DLD1 (cell line): ENCODE data around the gene TNFSF9.

Source experiments
- in situ Hi-C: cut with HindIII; loops from 2 replicates; pipeline ENCODE4 v1.10.0; 2017; ENCODE audit warnings: low sequenced_read_pairs

The TNFSF9 gene, protein sequence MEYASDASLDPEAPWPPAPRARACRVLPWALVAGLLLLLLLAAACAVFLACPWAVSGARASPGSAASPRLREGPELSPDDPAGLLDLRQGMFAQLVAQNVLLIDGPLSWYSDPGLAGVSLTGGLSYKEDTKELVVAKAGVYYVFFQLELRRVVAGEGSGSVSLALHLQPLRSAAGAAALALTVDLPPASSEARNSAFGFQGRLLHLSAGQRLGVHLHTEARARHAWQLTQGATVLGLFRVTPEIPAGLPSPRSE

DNA sequence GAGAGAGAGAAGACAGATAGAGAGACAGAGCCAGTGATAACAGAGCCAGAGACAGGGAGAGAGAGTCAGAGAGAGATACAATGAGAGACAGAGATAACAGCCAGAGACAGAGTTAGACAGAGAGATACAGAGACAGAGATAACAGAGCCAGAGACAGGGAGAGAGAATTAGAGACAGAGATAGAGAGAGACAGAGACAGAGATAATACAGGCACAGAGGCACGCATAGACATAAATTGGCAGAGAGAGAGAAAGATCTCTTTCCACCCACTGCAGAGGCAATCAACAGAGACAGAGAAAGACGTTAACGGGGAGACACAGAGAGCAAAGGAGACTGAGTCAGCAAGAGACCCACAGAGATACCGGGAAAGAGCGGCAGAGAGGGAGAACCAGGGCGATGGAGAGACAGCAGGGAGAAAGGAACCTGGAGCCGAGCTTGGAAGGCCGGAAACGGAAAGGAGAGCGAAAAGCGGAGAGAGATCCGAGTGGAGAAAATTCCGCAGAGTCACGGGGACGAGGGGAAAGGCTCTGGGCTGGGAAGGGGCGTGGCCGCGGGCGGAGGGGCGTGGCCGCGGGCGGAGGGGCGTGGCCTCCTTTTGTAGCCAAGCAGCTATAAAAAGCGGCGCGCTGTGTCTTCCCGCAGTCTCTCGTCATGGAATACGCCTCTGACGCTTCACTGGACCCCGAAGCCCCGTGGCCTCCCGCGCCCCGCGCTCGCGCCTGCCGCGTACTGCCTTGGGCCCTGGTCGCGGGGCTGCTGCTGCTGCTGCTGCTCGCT, at the start of gene TNFSF9:
TNFSF9 (plus strand) TSS at position 641 of the 777 bp plus-strand sequence; CDS start at position 652, 11 bp downstream.
- in situ Hi-C loops: no loop called here

DNA sequence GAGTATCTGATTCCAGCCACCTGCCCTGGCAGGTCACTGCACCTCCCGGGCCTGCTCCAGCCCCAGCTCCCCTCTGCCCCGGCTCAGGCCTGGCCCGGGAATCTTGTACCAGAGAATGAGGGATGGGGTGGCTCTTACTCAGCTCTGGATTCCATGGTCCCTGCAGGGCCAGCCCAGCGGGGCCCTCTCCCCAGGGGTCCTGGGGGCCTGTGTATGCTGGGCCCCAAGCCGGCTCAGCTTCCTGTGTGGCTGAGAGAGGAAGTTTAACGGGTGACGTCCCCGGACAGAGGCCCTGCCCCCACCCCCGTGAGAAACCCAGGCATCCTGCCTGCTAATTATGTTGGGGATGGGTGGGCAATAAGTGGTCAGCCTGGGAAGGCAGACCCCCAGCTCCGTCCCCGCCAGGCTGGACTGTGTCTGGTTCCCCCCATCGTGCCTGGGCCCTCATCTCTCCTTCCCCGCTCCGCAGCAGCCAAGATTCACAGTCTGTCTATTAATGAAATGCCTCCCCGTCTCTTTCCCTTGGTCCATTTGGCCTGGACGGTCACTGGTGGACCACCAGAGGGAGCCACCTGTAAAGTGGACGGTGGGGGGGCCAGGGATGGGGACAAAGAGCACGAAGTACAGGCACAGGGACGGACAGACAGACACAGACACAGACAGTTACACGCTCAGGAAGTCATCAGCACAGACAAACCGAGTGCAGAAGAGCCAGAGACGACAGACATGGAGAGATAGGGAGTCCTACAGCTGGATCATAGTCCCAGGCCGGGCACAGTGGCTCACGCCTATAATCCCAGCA, 49.1 kb upstream of the TNFSF9 start, which contains the start of gene DENND1C:
DENND1C (minus strand) TSS at position 247 of the 802 bp plus-strand sequence; CDS start at position 155, 92 bp downstream.
- in situ Hi-C loops: no loop called here

DNA sequence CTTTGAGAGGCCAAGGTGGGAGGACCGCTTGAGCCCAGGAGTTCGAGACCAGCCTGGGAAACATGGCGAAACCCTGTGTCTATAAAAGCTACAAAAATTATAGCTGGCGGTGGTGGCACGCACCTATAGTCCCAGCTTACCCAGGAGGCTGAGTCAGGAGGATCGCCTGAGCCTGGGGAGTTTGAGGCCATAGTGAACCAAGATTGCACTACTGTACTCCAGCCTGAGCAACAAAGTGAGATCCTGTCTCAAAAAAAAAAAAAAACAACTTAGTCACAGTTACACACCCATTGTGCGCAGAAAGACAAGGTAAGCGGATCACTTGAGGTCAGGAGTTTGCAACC, 48.5 kb upstream of the TNFSF9 start:
- in situ Hi-C loops: no loop called here

DNA sequence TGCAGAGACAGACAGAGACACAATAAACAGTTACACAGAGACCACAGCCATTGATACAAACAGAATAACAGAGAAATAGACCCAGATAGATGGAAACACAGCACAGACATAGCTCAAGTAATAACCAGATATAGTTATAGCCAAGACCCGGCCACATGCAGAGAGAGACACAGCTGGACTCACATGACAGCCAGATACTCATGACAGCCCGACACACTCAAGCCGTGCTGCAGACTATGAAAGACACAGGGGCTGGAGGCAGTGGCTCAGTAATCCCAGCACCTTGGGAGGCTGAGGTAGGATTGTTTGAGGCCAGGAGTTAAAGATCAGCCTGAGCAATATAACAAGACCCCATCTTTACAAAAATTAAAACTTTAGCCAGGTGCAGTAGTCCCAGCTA, 47.6 kb upstream of the TNFSF9 start:
- in situ Hi-C loops: no loop called here

DNA sequence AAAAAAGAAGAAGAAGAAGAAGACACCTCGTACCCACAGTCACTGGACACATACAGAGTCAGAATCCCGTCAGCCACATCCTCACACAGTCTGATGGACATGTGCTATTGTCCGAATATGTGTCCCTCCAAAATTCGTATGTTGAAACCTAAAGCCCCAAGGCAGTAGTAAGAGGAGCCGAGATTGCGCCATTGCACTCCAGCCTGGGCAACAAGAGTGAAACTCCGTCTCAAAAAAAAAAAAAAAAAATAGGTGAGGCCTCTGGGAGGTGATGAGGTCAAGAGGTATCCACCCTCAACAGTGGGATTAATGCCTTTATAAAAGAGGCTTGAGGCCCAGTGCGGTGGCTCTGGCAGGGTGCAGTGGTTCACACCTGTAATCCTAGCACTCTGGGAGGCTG, 46.6 kb upstream of the TNFSF9 start:
- in situ Hi-C loops: no loop called here

DNA sequence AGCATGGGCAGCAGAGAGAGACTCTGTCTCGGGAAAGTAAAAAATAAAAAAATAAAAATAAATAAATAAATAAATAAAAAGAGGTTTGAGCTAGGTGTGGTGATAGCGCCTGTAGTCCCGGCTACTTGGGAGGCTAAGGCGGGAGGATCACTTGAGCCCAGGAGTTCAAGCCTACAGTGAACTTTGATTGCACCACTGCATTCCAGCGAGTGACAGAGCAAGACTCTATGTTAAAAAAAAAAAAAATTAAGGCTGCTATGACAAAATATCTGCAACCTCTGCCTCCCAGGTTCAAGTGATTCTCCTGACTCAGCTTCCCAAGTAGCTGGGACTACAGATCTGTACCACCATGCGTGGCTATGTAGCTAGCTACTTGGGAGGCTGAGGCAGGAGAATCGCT, 46.0 kb upstream of the TNFSF9 start:
- in situ Hi-C loops: no loop called here

DNA sequence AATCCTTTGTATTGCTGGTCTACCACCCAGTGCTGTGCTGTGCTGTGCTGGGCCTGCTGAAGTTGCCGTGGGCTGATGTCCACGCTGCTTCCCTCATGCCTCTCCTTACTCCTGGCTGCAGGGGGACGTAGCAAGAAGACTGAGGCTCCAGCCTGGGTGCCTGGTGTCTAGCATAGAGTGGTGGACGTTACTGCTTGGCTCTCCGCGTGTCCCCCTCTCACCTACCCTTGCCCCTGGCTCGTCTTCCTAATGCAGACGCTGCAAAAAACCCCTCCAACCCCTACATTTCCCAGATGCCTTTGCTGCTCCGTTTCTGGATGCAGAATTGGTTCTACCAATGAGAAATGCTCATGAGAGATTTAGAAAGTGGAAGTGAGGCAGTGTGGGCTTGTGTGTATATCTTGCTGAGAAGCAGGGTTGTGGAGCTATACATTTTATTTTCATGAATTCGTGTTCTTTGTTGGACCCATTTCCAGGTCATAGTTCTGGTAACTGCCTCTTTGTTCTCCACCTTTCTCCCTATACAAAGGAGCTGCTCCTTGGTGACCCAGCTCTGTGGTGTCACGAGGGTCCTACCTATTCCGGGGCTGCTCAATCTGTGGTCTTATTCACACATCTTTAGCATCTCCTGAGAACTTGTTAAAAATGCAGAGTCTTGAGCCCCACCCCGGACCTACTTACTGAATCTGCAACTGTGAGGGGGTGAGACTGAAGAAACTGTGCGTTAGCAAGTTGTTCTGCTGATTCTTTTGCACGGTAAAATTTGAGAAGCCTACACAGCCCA, 41.4 kb upstream of the TNFSF9 start:
- in situ Hi-C loops: no loop called here

DNA sequence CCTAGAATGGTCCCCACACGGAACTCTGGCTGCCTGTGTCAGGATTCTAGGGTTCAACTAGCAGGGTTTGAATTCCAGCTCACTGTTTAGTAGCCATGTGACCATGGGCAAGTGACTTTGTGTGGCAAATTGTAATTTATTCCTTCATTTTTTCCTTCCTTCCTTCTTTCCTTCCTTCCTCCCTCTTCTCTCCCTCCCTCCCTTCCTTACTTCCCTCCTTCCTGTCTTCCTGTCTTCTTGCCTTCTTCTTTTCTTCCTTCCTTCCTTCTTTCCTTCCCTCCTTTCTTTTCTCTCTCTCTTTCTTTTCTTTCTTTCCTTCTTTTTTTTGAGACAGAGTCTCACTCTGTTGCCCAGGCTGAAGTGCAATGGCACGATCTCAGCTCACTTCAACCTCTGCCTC, 40.7 kb upstream of the TNFSF9 start:
- in situ Hi-C loops: no loop called here

DNA sequence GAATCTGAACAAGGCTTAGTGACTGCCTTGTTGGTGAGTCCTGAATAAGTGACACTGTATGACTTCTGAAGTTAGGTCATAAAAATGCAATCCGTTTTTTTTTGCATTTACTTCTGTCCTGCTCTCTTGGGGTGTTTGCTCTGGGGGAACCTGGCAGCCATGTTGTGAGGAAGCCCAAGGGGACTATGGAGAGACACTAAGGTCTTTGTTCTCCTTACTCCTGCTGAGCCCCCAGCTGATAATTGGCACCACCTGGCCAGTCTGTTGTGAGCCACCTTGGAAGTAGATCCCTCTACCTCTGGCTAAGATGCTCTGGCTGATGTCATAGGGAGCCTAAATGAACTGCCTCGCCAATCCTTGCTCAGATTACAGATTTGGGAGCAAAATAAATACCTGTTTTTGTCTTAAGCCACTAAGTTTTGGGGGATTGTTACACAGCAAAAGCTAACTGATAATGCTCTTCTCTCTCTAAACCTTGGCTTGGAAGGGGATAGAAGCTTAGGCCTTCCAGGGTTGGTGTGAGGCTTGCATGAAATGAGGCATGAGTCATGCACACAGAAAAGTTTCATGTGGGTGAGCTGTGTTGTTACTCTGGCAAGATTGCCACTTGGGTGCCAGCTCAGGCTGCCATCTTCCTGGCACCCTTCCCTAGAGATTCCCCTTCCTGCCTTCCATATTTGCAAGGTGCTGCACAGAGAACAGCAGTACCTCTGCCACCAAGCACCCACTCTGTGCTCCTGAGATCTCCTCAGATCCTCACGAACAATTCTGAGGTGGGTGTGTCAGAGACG, 38.8 kb upstream of the TNFSF9 start:
- in situ Hi-C loops: no loop called here

DNA sequence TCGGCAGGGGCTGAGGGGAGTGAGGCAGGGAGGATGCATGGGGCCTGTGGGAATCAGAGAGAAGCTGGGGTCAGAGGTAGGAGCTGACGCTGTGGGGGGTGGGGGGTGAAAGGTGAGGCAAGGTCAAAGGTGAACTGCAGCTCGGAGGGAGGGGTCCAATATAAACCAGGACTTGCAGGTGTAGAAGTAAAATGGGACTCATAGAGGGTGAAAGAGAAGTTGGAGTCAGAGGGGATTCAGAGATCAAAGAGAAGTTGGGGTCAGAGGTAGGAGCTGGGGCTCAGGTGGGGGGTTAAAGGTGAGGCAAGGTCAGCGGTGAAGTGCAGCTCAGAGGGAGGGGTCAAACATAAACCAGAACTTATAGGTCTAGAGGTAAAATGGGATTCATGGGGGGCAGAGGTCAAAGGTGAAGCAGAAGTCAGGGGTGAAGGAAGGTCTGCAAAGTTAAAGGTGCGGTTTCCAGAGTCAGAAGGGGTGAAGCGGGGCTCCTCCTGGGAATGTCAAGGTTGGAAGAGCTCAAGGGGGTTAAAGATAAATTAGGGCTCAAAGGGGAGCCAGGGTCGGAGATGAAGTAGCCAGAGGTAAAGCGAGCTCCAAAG, 36.3 kb upstream of the TNFSF9 start:
- in situ Hi-C loops: no loop called here

DNA sequence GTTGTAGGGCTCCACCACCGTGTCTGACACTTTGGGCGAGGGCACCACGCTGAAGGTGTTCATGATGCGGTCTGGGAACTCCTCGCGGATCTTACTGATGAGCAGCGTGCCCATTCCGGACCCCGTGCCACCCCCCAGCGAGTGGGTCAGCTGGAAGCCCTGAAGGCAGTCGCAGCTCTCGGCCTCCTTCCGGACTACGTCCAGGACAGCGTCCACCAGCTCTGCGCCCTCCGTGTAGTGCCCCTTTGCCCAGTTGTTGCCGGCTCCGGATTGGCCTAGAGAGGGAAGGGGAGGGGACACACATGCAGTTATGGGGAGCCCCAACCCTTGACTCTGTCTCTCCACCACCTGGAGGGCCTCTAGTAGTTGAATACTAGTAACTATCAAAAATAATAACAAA, 34.9 kb upstream of the TNFSF9 start:
- in situ Hi-C loops: no loop called here

DNA sequence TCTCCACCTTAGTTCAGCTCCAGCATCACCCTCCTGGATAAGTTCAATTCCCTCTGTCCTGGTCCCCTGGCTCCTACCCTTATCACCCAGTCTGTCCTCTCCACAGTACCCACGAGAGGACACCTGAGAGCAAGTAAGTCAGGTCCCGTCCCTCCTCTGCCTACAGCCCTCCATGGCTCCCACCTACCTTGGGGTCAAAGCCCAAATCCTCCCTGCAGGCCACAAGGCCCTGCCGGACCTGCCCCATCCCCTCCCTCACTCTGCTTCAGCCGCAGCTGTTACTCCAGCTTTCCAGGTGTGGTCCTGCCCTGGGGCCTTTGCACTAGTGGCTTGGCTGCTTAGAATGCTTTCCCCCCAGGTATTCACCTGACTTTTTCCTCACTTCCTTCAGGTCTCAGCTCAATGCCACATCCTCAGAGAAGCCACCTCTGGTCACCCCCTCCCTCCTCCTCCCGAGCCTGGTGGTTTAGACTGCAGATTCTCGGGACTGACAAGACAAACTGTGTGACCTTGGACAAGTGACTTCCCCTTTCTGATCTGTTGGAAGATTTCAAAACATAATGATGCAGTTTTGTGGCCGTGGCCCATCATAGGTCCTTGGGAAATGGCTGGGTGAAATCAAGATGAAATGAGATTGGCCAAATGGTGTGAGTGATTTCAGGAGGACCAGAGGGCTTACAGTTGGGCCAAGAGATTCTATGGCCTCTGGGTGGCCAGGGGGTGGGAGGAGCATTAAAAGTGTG, 32.4 kb upstream of the TNFSF9 start:
- in situ Hi-C loops: no loop called here

DNA sequence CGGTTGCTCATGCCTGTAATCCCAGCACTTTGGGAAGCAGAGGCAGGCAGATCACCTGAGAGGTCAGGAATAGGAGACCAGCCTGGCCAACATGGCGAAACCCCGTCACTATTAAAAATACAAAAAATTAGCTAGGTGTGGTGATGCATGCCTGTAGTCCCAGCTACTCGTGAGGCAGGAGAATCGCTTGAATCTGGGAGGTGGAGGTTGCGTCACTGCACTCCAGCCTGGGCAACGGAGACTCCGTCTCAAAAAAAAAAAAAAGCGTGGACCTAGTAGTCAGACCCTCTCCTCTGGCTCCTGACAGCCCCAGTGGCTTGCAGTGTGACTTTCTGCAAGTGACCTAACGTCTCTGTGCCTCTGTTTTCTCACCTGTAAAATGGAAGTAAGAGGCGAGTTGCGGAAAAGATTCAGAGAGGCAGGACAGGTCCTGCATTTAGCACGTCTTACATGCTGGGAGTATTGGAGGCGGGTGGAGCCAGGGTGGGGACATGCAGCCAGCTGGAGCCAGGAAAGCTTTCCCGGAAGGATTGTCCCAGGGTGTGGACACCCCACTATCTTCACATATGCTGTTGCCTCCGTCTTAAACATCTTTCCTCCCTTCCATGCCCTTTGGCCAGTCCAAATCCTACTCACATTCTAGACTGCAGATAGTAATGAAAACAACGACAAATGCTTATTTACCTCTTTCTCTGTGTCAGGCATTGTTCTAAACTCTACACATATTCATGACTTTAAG, 31.6 kb upstream of the TNFSF9 start:
- in situ Hi-C loops: no loop called here

DNA sequence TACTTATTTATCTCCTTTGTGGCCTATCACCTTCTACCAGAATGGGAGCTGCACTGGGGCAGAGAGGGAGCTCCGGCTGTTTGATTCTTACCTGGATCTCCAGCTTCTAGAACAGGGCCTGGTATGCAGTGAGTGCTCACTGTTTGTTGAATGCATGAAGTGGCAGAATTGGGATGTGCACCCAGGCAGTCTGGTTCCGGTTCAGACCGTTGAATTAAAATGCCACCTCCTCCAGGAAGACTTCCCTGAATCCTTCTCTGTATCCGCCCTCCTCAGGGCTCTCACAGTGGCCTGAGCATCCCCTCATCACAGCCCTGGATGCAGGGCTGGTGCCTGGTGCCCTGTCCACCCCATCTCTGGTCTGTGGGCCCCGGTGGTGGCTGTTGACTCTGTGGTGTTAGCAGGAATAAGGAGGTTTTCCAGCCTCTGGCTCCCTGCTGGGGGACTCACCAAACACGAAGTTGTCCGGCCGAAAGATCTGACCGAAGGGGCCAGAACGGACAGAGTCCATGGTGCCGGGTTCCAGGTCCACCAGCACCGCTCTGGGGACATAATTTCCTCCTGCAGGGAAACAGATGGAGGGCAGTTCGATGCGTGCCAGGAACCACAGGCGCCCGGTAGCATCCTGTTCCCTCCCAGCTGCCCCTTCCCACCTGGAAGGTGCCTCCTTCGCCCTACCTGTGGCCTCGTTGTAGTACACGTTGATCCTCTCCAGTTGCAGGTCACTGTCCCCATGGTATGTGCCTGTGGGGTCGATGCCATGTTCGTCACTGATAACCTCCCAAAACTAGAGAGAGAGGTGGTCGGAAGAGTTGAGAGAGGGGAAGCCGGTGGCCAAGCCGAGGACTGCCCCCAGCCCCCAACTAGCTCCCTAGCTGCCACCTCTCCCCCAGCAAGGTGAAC, 29.7 kb upstream of the TNFSF9 start:
- in situ Hi-C loops: no loop called here

DNA sequence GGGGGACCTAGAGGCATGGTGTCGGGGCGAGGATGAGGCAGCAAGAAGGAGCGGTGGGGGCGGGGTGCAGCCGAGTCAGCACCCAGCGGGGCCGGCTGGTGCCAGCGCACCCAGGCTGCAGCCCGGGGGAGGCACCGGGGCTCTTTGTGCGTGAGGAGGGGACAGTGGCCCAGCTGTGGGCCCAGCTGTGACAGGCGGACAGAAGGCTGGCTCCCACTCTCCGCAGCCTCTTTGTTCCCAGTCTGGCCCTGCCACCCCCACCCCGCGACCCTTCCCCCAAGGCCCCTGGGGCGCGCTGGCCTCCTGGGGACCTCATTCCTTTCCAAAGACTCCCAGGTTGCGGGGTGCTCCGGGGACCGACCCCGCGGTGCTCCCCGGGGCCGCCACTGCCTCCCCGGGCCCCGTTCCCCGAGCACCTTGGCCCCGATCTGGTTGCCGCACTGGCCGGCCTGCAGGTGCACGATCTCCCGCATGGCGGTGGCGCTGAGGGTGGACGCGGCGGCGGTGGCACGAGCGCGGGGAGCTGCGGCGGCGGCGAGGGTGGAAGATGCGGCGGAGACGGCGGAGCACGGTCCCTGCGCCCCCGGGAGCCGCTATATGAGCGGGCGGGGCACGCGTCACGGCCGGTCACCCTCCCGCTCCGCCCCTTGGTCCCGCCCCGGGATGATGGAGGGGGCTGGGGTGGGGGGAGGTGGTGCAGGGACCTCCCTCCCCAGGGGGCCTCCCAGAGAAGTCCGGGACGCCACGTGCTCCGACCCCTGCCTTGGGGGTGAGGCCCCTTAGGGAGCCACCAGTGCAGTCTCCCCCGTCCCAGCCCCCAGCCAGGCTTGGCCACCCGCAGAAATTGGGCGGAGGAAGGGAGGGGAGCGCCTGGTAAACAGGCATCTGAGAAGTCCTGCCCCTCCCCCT, 28.8 kb upstream of the TNFSF9 start, which contains the start of gene TUBB4A:
TUBB4A (minus strand) TSS at position 570 of the 909 bp plus-strand sequence; CDS start at position 473, 97 bp downstream.
- in situ Hi-C loops: no loop called here
